PC-9 (cell line): ENCODE results near the gene GRHPR. TPM values are rescaled to one million over a fixed set of nuclear protein-coding genes. Genes with fewer than 3 reads are reported as not detected.

ENCODE experiments used
- BruUV-seq: library from RNA; stranded (reverse); fragments of 400-500 nt; replicated peaks from 2 replicates; lab custom pipeline; 2021; lab: Mats Ljungman, UMichigan
- CTCF ChIA-PET: fragments of 300-600 bp; sonication (Branson Sonifier 250); formaldehyde crosslinking; loops from one replicate; lab custom pipeline; 2022; ENCODE audit warnings: antibody characterized with exemption; lab: Charles Lee
- POLR2A ChIA-PET: fragments of 300-600 bp; sonication (Branson Sonifier 250); formaldehyde crosslinking; loops from one replicate; lab custom pipeline; 2022; ENCODE audit warnings: antibody characterized with exemption; ENCODE audit not compliant: unreplicated experiment; lab: Charles Lee
- DNase-seq, 2 experiments: peaks; one replicate each; pipeline versions ENCODE4 v3.0.0 to v3.0.0-alpha.2; 2015 to 2022; ENCODE audit warnings: mixed read lengths in 1 of 2
- H2AFZ ChIP-seq: fragments of 200-600 bp; sonication (generic); 2 replicates; pipeline ENCODE4 v1.8.1; 2017; ENCODE audit warnings: antibody characterized with exemption
- H3F3A ChIP-seq: fragments of 200-600 bp; sonication (generic); 2 replicates; pipeline ENCODE4 v1.8.1; 2017; ENCODE audit warnings: antibody characterized with exemption, mild to moderate bottlenecking, low read depth; ENCODE audit not compliant: insufficient read depth
- H3K27ac ChIP-seq: fragments of 200-600 bp; sonication (generic); 2 replicates; pipeline ENCODE4 v1.6.1; 2016; ENCODE audit warnings: mixed run types
- H3K27me3 ChIP-seq: fragments of 200-600 bp; sonication (generic); 2 replicates; pipeline ENCODE4 v1.6.1; 2016; ENCODE audit warnings: low read depth, mixed run types; ENCODE audit not compliant: insufficient read depth
- H3K36me3 ChIP-seq: fragments of 200-600 bp; sonication (generic); 2 replicates; pipeline ENCODE4 v1.6.1; 2016; ENCODE audit warnings: low read depth, mixed run types
- H3K4me1 ChIP-seq: fragments of 200-600 bp; sonication (generic); replicated peaks from 2 replicates; pipeline ENCODE4 v1.6.1; 2016; ENCODE audit warnings: mixed run types; ENCODE audit not compliant: insufficient read depth
- H3K4me2 ChIP-seq: fragments of 200-600 bp; sonication (generic); 2 replicates; pipeline ENCODE4 v1.6.1; 2017; ENCODE audit warnings: mixed run types
- H3K4me3 ChIP-seq: fragments of 200-600 bp; sonication (generic); 2 replicates; pipeline ENCODE4 v1.6.1; 2016; ENCODE audit warnings: mixed run types
- H3K79me2 ChIP-seq: fragments of 200-600 bp; sonication (generic); 2 replicates; pipeline ENCODE4 v1.6.1; 2017; ENCODE audit warnings: low read depth, mixed run types
- H3K9me2 ChIP-seq: fragments of 200-600 bp; sonication (generic); 2 replicates; pipeline ENCODE4 v1.8.1; 2017; ENCODE audit warnings: mild to moderate bottlenecking; ENCODE audit not compliant: insufficient read depth
- H3K9me3 ChIP-seq: fragments of 200-600 bp; sonication (generic); 2 replicates; pipeline ENCODE4 v1.8.1; 2016; ENCODE audit warnings: low read depth; ENCODE audit not compliant: insufficient read depth
- H4K20me1 ChIP-seq: fragments of 200-600 bp; sonication (generic); 2 replicates; pipeline ENCODE4 v1.8.1; 2017; ENCODE audit not compliant: insufficient read depth
- EZH2 ChIP-seq: fragments of 200-600 bp; sonication (generic); IDR thresholded peaks from 2 replicates; pipeline ENCODE4 v1.8.0; 2017; ENCODE audit warnings: antibody characterized with exemption, low read depth
- intact Hi-C: fragments of 100-400 bp; cut with micrococcal nuclease; formaldehyde crosslinking; loops from one replicate; pipeline ENCODE4 v1.10.0; 2022; ENCODE audit not compliant: unreplicated experiment
- total RNA-seq: library from RNA; stranded (reverse); gene quantifications from 2 replicates; pipeline ENCODE4 v1.2.3, GENCODE V29; 2021
- TF ChIP-seq, protein P1 (sequence below): fragments of 200-600 bp; sonication (generic); conservative IDR thresholded peaks from 2 replicates; pipeline ENCODE4 v1.6.1; 2017; ENCODE audit warnings: mixed run types, antibody characterized with exemption, mild to moderate bottlenecking, moderate library complexity

The GRHPR gene
- total RNA-seq, 1 experiment from 2014 or later, result 77.2 TPM

DNA sequence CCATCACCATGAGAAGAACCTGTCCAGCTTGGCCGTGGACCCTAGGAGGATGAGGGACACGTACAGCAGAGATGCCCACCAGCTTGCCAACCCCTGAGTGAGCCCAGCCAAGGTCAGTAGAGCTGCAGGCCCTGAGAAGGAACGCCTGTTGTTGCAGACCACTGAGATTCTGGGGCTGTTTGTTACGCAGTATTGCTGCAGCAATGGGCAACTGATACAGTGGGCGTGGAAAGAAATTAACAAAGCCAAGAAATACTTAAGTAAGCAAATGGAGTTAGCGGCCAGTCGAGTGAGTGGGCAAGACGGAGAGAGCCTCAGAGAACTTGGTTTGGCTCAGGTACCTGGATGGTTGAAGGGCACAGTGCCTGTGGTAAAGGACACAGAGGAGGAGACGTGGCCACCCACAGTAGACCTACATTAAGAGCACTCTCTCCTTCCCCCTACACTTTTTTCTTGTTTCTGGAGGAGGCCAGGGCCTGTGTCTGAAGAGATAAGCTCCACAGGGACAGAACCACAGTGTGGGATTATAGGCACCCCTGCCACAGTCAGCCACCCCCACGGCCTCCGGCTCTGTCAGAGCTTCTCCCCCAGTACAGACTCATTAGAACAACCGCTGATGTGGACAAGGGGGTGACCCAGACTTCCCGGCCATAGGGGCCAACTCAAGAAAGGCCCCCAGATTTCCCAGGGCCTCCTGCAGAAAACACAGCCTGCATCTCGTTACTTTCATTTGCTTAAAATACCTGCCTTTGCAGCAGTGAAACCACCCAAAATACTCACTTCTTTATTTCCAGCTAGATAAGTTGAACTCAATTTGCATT is 40.1 kb upstream of the GRHPR start:
- H3K9me2 ChIP-seq, result no peaks in the 10 kb centered on the region
- no peak overlapping the region for H2AFZ ChIP-seq
- no peak overlapping the region for H3K27ac ChIP-seq
- ChIA-PET CTCF (no interaction called here), POLR2A (no interaction called here)
- BruUV-seq, result no TSS peak
- H3K27me3 ChIP-seq, result no peaks in the 10 kb centered on the region
- no peak for TF ChIP-seq EZH2
- TF ChIP-seq, protein P1, sequence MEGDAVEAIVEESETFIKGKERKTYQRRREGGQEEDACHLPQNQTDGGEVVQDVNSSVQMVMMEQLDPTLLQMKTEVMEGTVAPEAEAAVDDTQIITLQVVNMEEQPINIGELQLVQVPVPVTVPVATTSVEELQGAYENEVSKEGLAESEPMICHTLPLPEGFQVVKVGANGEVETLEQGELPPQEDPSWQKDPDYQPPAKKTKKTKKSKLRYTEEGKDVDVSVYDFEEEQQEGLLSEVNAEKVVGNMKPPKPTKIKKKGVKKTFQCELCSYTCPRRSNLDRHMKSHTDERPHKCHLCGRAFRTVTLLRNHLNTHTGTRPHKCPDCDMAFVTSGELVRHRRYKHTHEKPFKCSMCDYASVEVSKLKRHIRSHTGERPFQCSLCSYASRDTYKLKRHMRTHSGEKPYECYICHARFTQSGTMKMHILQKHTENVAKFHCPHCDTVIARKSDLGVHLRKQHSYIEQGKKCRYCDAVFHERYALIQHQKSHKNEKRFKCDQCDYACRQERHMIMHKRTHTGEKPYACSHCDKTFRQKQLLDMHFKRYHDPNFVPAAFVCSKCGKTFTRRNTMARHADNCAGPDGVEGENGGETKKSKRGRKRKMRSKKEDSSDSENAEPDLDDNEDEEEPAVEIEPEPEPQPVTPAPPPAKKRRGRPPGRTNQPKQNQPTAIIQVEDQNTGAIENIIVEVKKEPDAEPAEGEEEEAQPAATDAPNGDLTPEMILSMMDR, result no peak
- no peaks in the 10 kb centered on the region for H3K9me3 ChIP-seq
- no peak overlapping the region for H3K4me2 ChIP-seq
- no peaks in the 10 kb centered on the region for H3K79me2 ChIP-seq
- no peaks in the 10 kb centered on the region for H3F3A ChIP-seq
- no peaks in the 10 kb centered on the region for H3K36me3 ChIP-seq
- H3K4me1 ChIP-seq, result no peaks in the 10 kb centered on the region
- no peak overlapping the region for H3K4me3 ChIP-seq
- H4K20me1 ChIP-seq, result no peaks in the 10 kb centered on the region
- intact Hi-C loops, result no loop called here
- DNase-seq, result no peak

DNA sequence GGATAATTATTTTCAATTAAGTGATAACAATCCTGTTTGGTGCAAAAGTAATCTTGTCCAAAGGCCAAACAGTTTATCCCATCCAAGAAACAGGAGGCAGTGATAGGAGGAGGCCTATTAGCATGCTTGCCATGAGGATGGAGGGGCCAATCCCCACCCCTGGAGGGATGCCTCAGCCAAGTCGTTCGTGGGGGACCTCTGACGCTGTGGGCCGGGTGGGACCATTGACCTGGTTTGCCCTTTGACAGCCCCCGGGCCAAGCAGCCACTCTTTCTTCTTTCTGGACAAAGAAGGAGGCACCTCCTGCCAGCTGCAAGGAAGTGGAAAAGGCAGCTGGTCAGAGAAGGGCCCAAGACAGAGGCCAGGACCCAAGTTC is 39.5 kb upstream of the GRHPR start:
- intact Hi-C loops, result no loop called here
- H3K36me3 ChIP-seq, result no peaks in the 10 kb centered on the region
- H3K9me2 ChIP-seq, result no peaks in the 10 kb centered on the region
- TF ChIP-seq, protein P1, result no peak
- no peak for TF ChIP-seq EZH2
- no peaks in the 10 kb centered on the region for H3K4me1 ChIP-seq
- no peaks in the 10 kb centered on the region for H4K20me1 ChIP-seq
- DNase-seq, result no peak
- POLR2A ChIA-PET, result no interaction called here
- no peaks in the 10 kb centered on the region for H3K27me3 ChIP-seq
- H3K4me3 ChIP-seq, result no peak overlapping the region
- no peak overlapping the region for H3K4me2 ChIP-seq
- BruUV-seq, result no TSS peak
- no peak overlapping the region for H2AFZ ChIP-seq
- no peaks in the 10 kb centered on the region for H3K79me2 ChIP-seq
- CTCF ChIA-PET, result no interaction called here
- H3K27ac ChIP-seq, result no peak overlapping the region
- H3F3A ChIP-seq, result no peaks in the 10 kb centered on the region
- no peaks in the 10 kb centered on the region for H3K9me3 ChIP-seq

DNA sequence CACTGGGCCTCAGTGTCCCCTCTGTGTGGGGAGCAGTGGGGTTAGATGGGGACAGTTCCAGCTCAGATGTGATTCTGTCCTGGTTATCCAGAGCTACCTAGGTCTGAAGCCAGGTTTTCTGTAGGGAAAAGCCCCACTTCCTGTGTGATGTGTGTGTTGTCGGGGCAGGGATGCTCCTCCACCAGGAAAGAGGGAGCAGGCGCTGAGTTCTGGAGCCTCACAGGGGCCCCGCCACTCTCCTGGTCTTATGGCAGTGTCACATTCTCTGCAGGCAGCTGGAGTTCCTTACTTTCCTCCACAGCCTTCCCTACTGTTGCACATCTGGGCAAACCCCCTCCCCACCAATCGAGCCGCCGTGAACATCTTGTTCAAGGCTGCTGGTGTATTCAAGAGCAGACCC is 39.1 kb upstream of the GRHPR start:
- ChIA-PET POLR2A (no interaction called here), CTCF (no interaction called here)
- BruUV-seq, result no TSS peak
- Histone ChIP-seq H3K9me2 (no peaks in the 10 kb centered on the region), H3K79me2 (no peaks in the 10 kb centered on the region), H3K4me1 (no peaks in the 10 kb centered on the region), H2AFZ (no peak overlapping the region), H3K9me3 (no peaks in the 10 kb centered on the region), H3F3A (no peaks in the 10 kb centered on the region), H3K27ac (no peak overlapping the region), H4K20me1 (no peaks in the 10 kb centered on the region), H3K27me3 (no peaks in the 10 kb centered on the region), H3K36me3 (no peaks in the 10 kb centered on the region), H3K4me3 (no peak overlapping the region), H3K4me2 (no peak overlapping the region)
- intact Hi-C loops, result no loop called here
- no peak for TF ChIP-seq EZH2
- TF ChIP-seq, protein P1, result no peak
- no peak for DNase-seq
